DND-41 (cell line): ENCODE measurements around the gene VWC2L.

Experiments
- ATAC-seq: fragments of 200-7000 bp; cut with Tn5 transposase; 3 replicates; pipeline ENCODE4 v1.9.1; 2021; ENCODE audit warnings: low read depth; ENCODE audit not compliant: insufficient read depth
- DNase-seq: peaks from one replicate; pipeline ENCODE4 v3.0.0-alpha.2; 2020
- H2AFZ ChIP-seq: 2 replicates; pipeline ENCODE4 v1.6.0; 2012; ENCODE audit warnings: low read depth, low read length
- H3K27ac ChIP-seq: 2 replicates; pipeline ENCODE4 v1.5.1; 2012; ENCODE audit warnings: low read length, inconsistent platforms
- H3K27me3 ChIP-seq: fragments of 200-600 bp; sonication (generic); 2 replicates; pipeline ENCODE4 v1.6.0; 2012; ENCODE audit warnings: low read length, mild to moderate bottlenecking, inconsistent platforms; ENCODE audit not compliant: insufficient read depth, poor library complexity
- H3K36me3 ChIP-seq: 2 replicates; pipeline ENCODE4 v1.5.1; 2012; ENCODE audit warnings: low read length, inconsistent platforms; ENCODE audit not compliant: insufficient read depth
- H3K4me1 ChIP-seq: 2 replicates; pipeline ENCODE4 v1.5.1; 2012; ENCODE audit warnings: mild to moderate bottlenecking, low read length; ENCODE audit not compliant: insufficient read depth
- H3K4me2 ChIP-seq: 2 replicates; pipeline ENCODE4 v1.6.0; 2012; ENCODE audit warnings: mild to moderate bottlenecking, moderate library complexity, low read length, inconsistent platforms; ENCODE audit not compliant: insufficient read depth
- H3K4me3 ChIP-seq, 2 experiments: fragments of 200-600 bp in 1 of 2; shearing (Covaris generic) in 1 of 2; 2 replicates each; pipeline ENCODE4 v1.5.1; 2012 to 2016; ENCODE audit warnings: inconsistent platforms in 2 of 2, low read length in 2 of 2, mild to moderate bottlenecking in 2 of 2, low read depth in 1 of 2, moderate library complexity in 1 of 2
- H3K79me2 ChIP-seq: 2 replicates; pipeline ENCODE4 v1.6.0; 2012; ENCODE audit warnings: low read length, inconsistent platforms; ENCODE audit not compliant: insufficient read depth
- H3K9ac ChIP-seq: 2 replicates; pipeline ENCODE4 v1.6.0; 2012; ENCODE audit warnings: low read depth, mild to moderate bottlenecking, inconsistent platforms, low read length, moderate library complexity
- H3K9me3 ChIP-seq: 2 replicates; pipeline ENCODE4 v1.5.1; 2012; ENCODE audit warnings: low read length, moderate library complexity, mild to moderate bottlenecking, inconsistent platforms; ENCODE audit not compliant: insufficient read depth, severe bottlenecking
- H4K20me1 ChIP-seq: 2 replicates; pipeline ENCODE4 v1.6.0; 2012; ENCODE audit warnings: low read length; ENCODE audit not compliant: insufficient read depth
- EZH2 ChIP-seq: IDR thresholded peaks from 3 replicates; pipeline ENCODE4 v1.6.1; 2012; ENCODE audit warnings: borderline replicate concordance, low read depth, mild to moderate bottlenecking, moderate library complexity, low read length, inconsistent platforms; ENCODE audit not compliant: severe bottlenecking
- TF ChIP-seq, protein P1 (sequence below): IDR thresholded peaks from 2 replicates; pipeline ENCODE4 v1.5.1; 2012; ENCODE audit warnings: borderline replicate concordance, low read length, moderate library complexity, mild to moderate bottlenecking; ENCODE audit not compliant: poor library complexity, severe bottlenecking; ENCODE audit errors: extremely low read depth

The VWC2L gene

DNA sequence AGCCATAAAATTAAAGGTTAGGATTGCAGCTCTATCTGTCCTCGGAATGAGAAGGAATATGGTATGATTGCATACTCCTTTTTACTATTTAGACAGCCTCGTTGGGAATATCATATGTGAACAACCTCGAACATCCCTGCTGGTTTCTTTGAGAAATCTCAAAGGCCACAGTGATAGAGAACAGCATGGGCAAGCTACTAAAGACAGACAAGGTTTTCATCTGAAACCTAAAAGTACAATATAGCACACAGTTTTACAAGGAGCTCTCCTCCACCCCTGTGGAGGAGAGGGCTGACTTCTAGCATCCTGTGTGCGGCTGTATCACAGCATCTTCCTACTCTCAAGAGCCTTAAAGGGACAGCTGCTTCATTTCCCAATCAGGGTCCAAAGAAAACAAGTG is 104.3 kb downstream of the VWC2L start:
- Histone ChIP-seq H3K9me3 (no peaks in the 10 kb centered on the region), H3K4me2 (no peak overlapping the region), H3K4me1 (no peaks in the 10 kb centered on the region), H3K4me3 (no peak overlapping the region), H3K36me3 (no peaks in the 10 kb centered on the region), H3K27ac (no peak overlapping the region), H3K27me3 (no peaks in the 10 kb centered on the region), H3K79me2 (no peaks in the 10 kb centered on the region), H3K9ac (no peak overlapping the region), H2AFZ (no peak overlapping the region), H4K20me1 (no peaks in the 10 kb centered on the region)
- TF ChIP-seq EZH2 = no peak
- TF ChIP-seq, protein P1, sequence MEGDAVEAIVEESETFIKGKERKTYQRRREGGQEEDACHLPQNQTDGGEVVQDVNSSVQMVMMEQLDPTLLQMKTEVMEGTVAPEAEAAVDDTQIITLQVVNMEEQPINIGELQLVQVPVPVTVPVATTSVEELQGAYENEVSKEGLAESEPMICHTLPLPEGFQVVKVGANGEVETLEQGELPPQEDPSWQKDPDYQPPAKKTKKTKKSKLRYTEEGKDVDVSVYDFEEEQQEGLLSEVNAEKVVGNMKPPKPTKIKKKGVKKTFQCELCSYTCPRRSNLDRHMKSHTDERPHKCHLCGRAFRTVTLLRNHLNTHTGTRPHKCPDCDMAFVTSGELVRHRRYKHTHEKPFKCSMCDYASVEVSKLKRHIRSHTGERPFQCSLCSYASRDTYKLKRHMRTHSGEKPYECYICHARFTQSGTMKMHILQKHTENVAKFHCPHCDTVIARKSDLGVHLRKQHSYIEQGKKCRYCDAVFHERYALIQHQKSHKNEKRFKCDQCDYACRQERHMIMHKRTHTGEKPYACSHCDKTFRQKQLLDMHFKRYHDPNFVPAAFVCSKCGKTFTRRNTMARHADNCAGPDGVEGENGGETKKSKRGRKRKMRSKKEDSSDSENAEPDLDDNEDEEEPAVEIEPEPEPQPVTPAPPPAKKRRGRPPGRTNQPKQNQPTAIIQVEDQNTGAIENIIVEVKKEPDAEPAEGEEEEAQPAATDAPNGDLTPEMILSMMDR = no peak
- no peak for DNase-seq
- ATAC-seq = no peak

DNA sequence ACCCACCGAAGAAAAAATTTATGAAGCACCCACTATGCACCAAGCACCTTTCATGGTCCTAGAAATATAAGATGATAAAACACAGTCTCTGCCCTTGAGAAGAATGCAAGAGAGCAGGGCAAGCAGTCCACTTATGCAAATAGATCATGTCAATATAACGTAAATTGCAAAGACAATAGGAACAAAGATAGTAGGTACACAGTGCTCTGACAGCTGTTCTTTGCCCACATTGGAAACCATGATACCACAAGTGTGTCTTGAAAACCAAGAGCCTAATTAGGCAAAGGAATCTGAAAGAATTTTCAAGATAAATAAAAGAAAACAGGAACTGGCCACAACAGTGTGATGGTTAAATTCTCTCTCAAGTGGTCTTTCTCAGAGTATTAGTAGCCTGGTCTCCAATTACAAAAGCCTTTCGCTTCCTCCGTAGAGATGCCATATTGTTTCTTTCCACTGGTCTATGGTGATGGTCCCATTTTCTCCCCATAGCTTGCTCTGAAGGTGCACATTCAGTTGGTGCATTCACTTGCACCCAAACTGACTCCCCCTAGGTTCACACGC is 108.5 kb downstream of the VWC2L start:
- no peak overlapping the region for H2AFZ ChIP-seq
- no peak overlapping the region for H3K4me3 ChIP-seq
- no peaks in the 10 kb centered on the region for H3K9me3 ChIP-seq
- H3K27ac ChIP-seq = no peak overlapping the region
- DNase-seq (no peak), ATAC-seq (no peak)
- no peak overlapping the region for H3K9ac ChIP-seq
- no peaks in the 10 kb centered on the region for H3K27me3 ChIP-seq
- no peaks in the 10 kb centered on the region for H3K36me3 ChIP-seq
- H3K79me2 ChIP-seq = no peaks in the 10 kb centered on the region
- H3K4me1 ChIP-seq = no peaks in the 10 kb centered on the region
- no peak overlapping the region for H3K4me2 ChIP-seq
- TF ChIP-seq EZH2 = no peak
- TF ChIP-seq, protein P1 = no peak
- no peaks in the 10 kb centered on the region for H4K20me1 ChIP-seq

DNA sequence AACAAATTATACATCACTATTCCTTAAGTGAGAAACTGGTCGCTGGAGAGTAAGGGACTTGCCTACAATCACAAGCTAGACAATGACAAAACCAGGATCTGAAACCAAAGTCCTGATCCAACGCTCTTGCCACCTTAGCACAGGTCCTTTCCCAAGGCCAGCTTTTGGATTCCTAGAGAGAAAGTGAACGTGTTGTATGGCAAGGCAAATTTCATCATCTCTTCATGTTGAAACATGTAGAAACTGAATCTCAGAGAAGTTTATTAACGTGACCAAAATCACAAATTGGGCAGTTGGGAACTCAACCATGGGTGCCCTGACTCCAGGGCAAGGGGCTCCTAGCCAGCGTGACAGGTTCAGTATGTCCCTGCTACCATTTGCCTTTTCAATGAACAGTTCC is 118.2 kb downstream of the VWC2L start:
- TF ChIP-seq, protein P1 = no peak
- no peak for TF ChIP-seq EZH2
- no peak overlapping the region for H3K4me3 ChIP-seq
- no peak overlapping the region for H3K4me2 ChIP-seq
- no peaks in the 10 kb centered on the region for H3K79me2 ChIP-seq
- no peaks in the 10 kb centered on the region for H4K20me1 ChIP-seq
- H3K27ac ChIP-seq = no peak overlapping the region
- H3K9ac ChIP-seq = no peak overlapping the region
- H3K9me3 ChIP-seq = no peaks in the 10 kb centered on the region
- no peaks in the 10 kb centered on the region for H3K27me3 ChIP-seq
- ATAC-seq (no peak), DNase-seq (no peak)
- no peak overlapping the region for H2AFZ ChIP-seq
- no peaks in the 10 kb centered on the region for H3K4me1 ChIP-seq
- no peaks in the 10 kb centered on the region for H3K36me3 ChIP-seq

DNA sequence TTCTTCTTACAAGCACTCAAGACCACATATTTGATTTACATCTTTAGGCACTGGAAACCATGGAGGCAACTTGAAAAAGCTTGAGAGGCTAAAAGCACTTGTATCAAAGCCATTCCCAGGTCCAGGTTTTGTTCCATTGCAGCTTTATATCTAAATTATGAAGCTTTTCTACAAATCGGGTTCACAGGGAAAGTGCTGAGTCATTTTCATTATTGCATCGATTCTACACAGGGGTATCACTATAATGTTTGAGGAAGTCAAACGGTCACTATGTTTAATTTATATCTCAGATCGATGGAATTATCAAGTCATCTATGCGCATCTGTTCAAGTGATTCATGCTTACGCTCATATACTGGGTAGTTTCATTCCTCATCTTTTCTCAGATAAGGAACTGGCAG is 118.7 kb downstream of the VWC2L start:
- Histone ChIP-seq H3K79me2 (no peaks in the 10 kb centered on the region), H3K4me2 (no peak overlapping the region), H3K27me3 (no peaks in the 10 kb centered on the region), H3K9me3 (no peaks in the 10 kb centered on the region), H3K27ac (no peak overlapping the region), H3K9ac (no peak overlapping the region), H2AFZ (no peak overlapping the region), H3K36me3 (no peaks in the 10 kb centered on the region), H3K4me3 (no peak overlapping the region), H4K20me1 (no peaks in the 10 kb centered on the region), H3K4me1 (no peaks in the 10 kb centered on the region)
- ATAC-seq (no peak), DNase-seq (no peak)
- TF ChIP-seq EZH2 = no peak
- TF ChIP-seq, protein P1 = no peak
